Prostate gland (tissue), 2 donors: Measurements from ENCODE around the gene NTN5.

Experiments
- CTCF ChIP-seq, 4 experiments: fragments of 200-600 bp in 2 of 4; fragments of 450-650 bp in 2 of 4; sonication (generic) in 2 of 4; IDR thresholded peaks; 1 replicate in 3 of 4; 2 replicates in 1 of 4; pipeline ENCODE4 v1.5.1; 2016 to 2019; ENCODE audit warnings: antibody characterized with exemption in 4 of 4, mild to moderate bottlenecking in 2 of 4, moderate library complexity in 2 of 4
- POLR2A ChIP-seq: fragments of 450-650 bp; IDR thresholded peaks from one replicate; pipeline ENCODE4 v1.6.1; 2016; ENCODE audit warnings: antibody characterized with exemption, mild to moderate bottlenecking
- POLR2AphosphoS5 ChIP-seq: sonication (generic); formaldehyde crosslinking; IDR thresholded peaks from one replicate; pipeline ENCODE4 v1.6.1; 2017; ENCODE audit warnings: antibody characterized with exemption

- TF ChIP-seq CTCF (IDR thresholded peaks at IDR 0.05): no peak
- no peak for TF ChIP-seq POLR2AphosphoS5
- no peak for TF ChIP-seq POLR2A
Measured at GRCh38 chr19:48615231-48616040, 57.4 kb downstream of the NTN5 start.
